Measurements from ENCODE around the gene SALL4. TPM values are rescaled to one million over a fixed set of nuclear protein-coding genes. Genes with fewer than 3 reads are reported as not detected.
"Not testable (repeated sequence)": the region's sequence is repeated elsewhere in the genome, so short reads cannot be mapped to it uniquely, and the experiment has no call there.

Gene SALL4
- total and polyA plus RNA-seq, 2 experiments from 2014 or later, result 122 to 227 TPM

- not testable (repeated sequence) for H3K4me3 ChIP-seq; H3K4me2 ChIP-seq; H3K4me1 ChIP-seq (ENCODE audit: insufficient read depth); H3K4me3 Mint-ChIP-seq; H3K27me3 ChIP-seq (ENCODE audit: insufficient read depth); H3K4me1 Mint-ChIP-seq; H3K27me3 Mint-ChIP-seq (ENCODE audit: insufficient read depth, low read depth, poor library complexity); H2AFZ ChIP-seq; ATAC-seq; H3K27ac Mint-ChIP-seq; DNase-seq (ENCODE audit: low spot score); H3K9me2 ChIP-seq (ENCODE audit: insufficient read depth)
- peak overlapping the region; percentile 72 for H3K27ac ChIP-seq (ENCODE audit: low read depth)
- peaks cover 22% of the 10 kb centered on the region for H3K79me2 ChIP-seq (replicated peaks; ENCODE audit: insufficient read depth)
- Mint-ChIP-seq H3K9me3 (peaks cover 23% of the 10 kb centered on the region), H3K36me3 (ENCODE audit: low read depth) (peaks cover 56% of the 10 kb centered on the region)
- H3K36me3 ChIP-seq (ENCODE audit: insufficient read depth), result peaks cover 37% of the 10 kb centered on the region
- peaks cover 15% of the 10 kb centered on the region for H4K20me1 ChIP-seq (replicated peaks; ENCODE audit: insufficient read depth)
- H3F3A ChIP-seq (replicated peaks; ENCODE audit: low read depth), result peaks cover 31% of the 10 kb centered on the region
Measured at GRCh38 chr20:51778229-51778759, 24.0 kb downstream of the SALL4 start.

- Mint-ChIP-seq H3K36me3 (ENCODE audit: low read depth) (peaks cover 25% of the 10 kb centered on the region), H3K9me3 (peaks cover 17% of the 10 kb centered on the region; the same call in 2 of the 3 replicates), H3K4me3 (no peak overlapping the region), H3K4me1 (no peaks in the 10 kb centered on the region; the same call in 2 of the 3 replicates), H3K27me3 (ENCODE audit: insufficient read depth, low read depth, poor library complexity) (peaks cover 4% of the 10 kb centered on the region), H3K27ac (no peak overlapping the region)
- no peak overlapping the region for H2AFZ ChIP-seq
- no peaks in the 10 kb centered on the region for H3K4me1 ChIP-seq (ENCODE audit: insufficient read depth)
- no peaks in the 10 kb centered on the region; the same call in 1 of the 2 replicates for H4K20me1 ChIP-seq (replicated peaks; ENCODE audit: insufficient read depth)
- peaks cover 7% of the 10 kb centered on the region for H3K36me3 ChIP-seq (ENCODE audit: insufficient read depth)
- H3K4me2 ChIP-seq, result no peak overlapping the region
- H3K4me3 ChIP-seq, result no peak overlapping the region
- H3K79me2 ChIP-seq (replicated peaks; ENCODE audit: insufficient read depth), result no peaks in the 10 kb centered on the region; the same call in 1 of the 2 replicates
- no peak overlapping the region for H3K27ac ChIP-seq (ENCODE audit: low read depth)
- no peaks in the 10 kb centered on the region for H3K27me3 ChIP-seq (ENCODE audit: insufficient read depth)
- H3K9me2 ChIP-seq (ENCODE audit: insufficient read depth), result no peaks in the 10 kb centered on the region
- DNase-seq (ENCODE audit: low spot score) (no peak), ATAC-seq (no peak)
- peaks cover 14% of the 10 kb centered on the region for H3F3A ChIP-seq (replicated peaks; ENCODE audit: low read depth)
- TF ChIP-seq ETS1 (IDR thresholded peaks at IDR 0.05) (no peak), ZNF331 (CRISPR knock-in tag; IDR thresholded peaks at IDR 0.05; ENCODE audit: low read depth) (no peak), CTCF (conservative IDR thresholded peaks at IDR 0.05; ENCODE audit: low read depth in 2 of 2) (no peak), CREB1 (CRISPR knock-in tag; IDR thresholded peaks at IDR 0.05; ENCODE audit: low read depth) (no peak), POLR2AphosphoS5 (IDR thresholded peaks at IDR 0.05; ENCODE audit: low read depth) (no peak), REST (IDR thresholded peaks at IDR 0.05; ENCODE audit: unreplicated experiment) (no peak), NANOG (IDR thresholded peaks at IDR 0.05; ENCODE audit: borderline replicate concordance) (no peak), STAT1 (IDR thresholded peaks at IDR 0.05; ENCODE audit: unreplicated experiment) (no peak)
- TF ChIP-seq, protein P1, sequence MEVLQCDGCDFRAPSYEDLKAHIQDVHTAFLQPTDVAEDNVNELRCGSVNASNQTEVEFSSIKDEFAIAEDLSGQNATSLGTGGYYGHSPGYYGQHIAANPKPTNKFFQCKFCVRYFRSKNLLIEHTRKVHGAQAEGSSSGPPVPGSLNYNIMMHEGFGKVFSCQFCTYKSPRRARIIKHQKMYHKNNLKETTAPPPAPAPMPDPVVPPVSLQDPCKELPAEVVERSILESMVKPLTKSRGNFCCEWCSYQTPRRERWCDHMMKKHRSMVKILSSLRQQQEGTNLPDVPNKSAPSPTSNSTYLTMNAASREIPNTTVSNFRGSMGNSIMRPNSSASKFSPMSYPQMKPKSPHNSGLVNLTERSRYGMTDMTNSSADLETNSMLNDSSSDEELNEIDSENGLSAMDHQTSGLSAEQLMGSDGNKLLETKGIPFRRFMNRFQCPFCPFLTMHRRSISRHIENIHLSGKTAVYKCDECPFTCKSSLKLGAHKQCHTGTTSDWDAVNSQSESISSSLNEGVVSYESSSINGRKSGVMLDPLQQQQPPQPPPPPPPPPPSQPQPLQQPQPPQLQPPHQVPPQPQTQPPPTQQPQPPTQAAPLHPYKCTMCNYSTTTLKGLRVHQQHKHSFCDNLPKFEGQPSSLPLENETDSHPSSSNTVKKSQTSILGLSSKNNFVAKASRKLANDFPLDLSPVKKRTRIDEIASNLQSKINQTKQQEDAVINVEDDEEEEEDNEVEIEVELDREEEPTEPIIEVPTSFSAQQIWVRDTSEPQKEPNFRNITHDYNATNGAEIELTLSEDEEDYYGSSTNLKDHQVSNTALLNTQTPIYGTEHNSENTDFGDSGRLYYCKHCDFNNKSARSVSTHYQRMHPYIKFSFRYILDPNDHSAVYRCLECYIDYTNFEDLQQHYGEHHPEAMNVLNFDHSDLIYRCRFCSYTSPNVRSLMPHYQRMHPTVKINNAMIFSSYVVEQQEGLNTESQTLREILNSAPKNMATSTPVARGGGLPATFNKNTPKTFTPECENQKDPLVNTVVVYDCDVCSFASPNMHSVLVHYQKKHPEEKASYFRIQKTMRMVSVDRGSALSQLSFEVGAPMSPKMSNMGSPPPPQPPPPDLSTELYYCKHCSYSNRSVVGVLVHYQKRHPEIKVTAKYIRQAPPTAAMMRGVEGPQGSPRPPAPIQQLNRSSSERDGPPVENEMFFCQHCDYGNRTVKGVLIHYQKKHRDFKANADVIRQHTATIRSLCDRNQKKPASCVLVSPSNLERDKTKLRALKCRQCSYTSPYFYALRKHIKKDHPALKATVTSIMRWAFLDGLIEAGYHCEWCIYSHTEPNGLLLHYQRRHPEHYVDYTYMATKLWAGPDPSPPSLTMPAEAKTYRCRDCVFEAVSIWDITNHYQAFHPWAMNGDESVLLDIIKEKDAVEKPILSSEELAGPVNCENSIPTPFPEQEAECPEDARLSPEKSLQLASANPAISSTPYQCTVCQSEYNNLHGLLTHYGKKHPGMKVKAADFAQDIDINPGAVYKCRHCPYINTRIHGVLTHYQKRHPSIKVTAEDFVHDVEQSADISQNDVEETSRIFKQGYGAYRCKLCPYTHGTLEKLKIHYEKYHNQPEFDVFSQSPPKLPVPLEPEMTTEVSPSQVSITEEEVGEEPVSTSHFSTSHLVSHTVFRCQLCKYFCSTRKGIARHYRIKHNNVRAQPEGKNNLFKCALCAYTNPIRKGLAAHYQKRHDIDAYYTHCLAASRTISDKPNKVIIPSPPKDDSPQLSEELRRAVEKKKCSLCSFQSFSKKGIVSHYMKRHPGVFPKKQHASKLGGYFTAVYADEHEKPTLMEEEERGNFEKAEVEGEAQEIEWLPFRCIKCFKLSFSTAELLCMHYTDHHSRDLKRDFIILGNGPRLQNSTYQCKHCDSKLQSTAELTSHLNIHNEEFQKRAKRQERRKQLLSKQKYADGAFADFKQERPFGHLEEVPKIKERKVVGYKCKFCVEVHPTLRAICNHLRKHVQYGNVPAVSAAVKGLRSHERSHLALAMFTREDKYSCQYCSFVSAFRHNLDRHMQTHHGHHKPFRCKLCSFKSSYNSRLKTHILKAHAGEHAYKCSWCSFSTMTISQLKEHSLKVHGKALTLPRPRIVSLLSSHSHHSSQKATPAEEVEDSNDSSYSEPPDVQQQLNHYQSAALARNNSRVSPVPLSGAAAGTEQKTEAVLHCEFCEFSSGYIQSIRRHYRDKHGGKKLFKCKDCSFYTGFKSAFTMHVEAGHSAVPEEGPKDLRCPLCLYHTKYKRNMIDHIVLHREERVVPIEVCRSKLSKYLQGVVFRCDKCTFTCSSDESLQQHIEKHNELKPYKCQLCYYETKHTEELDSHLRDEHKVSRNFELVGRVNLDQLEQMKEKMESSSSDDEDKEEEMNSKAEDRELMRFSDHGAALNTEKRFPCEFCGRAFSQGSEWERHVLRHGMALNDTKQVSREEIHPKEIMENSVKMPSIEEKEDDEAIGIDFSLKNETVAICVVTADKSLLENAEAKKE (CRISPR knock-in tag; IDR thresholded peaks at IDR 0.05), result no peak
Measured at GRCh38 chr20:51775241-51775640, 27.1 kb downstream of the SALL4 start.

All from GM23338 (cell line).